HPDE6-E6E7 (cell line): ENCODE data around the gene GRIK3.
"Not testable (repeated sequence)": the region's sequence is repeated elsewhere in the genome, so short reads cannot be mapped to it uniquely, and the experiment has no call there.

Experiments used
- DNase-seq: peaks from one replicate; pipeline ENCODE4 v3.0.0; 2011; ENCODE audit warnings: missing footprints; ENCODE audit errors: extremely low spot score

Gene GRIK3

DNA sequence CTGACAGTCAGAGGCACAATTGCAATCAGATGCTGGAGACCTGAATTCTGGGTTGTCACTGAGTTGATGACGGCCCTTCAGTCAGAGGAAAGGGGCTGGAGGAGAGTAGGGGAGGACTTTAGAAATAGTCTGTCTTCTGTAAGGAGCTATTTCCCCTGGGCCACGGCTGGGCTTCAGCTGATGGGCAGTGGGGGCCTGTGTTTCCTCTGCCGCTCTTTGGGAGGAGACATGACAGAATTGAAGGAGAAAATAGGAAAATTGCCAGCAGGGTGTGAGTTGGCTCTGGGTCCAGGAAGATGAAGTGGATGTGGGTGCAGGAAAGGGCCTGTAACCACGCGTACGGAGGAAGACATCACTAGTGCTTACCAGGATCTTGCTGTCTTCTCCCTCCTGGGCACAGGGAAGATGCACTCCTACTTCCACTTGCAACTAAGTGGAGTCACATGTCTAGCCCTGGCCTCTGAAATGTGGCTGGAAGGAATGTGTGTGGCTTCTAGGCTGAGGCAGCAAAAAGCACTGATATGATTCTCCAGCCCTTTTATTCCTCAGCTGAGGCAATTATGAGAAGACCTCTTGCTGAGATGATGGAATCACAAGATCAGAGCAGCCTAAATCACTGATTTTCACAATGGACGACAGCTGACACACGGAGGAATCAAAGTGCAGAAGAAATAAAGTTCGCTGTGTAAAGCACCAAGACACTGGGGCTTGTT is 250.0 kb downstream of the GRIK3 start:
- no peak for DNase-seq

DNA sequence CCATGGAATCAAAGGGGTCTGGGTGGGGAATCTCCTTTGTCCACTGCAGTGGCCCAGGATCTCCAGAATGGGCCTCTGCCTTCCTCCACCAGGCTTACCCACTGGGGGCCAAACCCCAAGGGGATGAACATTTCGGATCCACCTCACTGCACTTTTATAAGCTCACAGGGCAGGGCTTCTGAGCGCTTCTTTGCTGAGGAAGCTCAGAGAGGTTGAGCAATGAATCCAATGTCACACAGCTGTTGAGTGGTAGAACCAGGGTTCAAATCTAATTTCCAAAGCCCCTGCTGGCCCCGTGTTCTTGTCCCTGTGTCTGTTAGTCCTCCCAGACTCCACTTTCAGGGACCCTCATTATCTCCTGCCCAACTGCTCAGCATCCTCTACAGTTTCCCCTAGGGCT is 250.8 kb downstream of the GRIK3 start:
- no peak for DNase-seq

DNA sequence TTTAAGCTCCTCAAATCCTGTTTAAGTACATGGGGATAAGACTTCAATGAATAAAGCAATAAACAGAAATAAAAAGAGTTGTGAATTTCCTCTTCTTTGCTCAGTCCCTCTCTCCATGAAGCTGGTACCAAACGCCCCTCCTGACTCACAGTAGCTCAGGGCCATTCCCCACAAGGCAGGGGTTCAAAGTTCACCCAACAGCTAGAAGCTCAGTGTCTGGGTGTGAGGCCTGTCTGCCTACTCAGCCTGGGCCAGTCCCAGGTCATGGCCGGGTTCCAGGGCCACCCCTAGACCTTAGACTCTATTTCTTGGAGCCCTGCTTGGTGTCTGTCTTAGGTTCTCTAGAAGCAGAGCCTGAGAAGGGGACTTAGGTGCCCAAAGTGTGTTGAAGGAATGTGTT is 251.5 kb downstream of the GRIK3 start:
- no peak for DNase-seq

DNA sequence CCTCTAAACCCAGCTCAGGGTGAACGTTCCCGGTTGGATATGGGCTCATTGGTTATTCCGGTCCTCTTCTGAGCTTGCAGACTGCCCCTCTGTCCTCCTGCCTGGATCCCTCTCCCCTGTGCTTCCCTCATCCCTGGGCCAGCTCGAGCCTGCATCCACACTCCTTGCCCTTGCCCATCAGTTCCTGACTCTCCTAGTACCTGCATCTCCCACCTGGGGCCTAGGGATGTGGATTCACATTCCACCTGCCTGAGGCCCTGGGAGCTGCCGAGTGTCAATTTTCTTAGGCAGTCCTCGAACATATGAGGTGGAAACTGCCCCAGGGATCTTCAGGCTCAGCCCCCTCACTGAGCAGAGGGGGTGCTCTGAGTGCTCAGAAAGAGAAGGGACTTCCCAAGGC is 252.2 kb downstream of the GRIK3 start:
- DNase-seq, result no peak

DNA sequence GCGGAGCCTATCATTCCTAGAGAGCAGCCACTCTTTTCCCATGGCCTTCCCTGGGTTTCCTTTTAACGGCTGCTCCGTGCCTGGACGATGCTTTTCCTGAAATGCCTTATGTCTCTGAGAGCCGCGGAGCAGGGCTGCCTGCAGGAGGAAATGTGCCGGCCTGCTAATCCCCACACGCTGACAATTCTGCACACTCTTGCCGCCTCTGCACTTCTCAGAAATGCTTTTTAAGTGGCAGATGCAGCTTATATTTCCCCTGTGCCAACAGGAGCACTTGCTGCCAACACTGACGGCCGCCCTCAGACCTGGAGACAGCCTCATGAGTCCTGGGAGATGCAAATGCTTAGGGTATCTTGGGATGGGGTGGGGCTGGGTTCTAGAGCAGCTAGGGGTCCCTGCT is 253.2 kb downstream of the GRIK3 start:
- DNase-seq, result no peak

DNA sequence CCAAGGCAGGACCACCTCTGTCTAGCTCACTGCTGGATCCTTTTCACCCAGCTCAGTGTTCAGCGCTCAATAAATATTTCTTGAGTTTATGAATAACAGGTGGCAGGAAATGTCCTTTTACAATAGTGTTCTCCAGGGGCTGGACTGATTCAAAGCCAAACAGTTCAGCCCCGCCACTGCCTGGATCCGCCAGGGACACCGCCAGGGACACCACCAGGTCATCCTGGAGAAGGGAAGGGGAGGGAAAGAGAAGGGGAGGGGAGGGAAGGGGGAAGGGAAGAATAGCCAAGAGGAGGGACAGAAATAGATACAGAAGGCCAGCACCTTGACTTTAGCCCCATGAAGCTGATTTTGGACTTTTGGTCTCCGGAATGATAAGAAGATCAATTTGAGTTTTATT is 255.6 kb downstream of the GRIK3 start:
- DNase-seq, result no peak

DNA sequence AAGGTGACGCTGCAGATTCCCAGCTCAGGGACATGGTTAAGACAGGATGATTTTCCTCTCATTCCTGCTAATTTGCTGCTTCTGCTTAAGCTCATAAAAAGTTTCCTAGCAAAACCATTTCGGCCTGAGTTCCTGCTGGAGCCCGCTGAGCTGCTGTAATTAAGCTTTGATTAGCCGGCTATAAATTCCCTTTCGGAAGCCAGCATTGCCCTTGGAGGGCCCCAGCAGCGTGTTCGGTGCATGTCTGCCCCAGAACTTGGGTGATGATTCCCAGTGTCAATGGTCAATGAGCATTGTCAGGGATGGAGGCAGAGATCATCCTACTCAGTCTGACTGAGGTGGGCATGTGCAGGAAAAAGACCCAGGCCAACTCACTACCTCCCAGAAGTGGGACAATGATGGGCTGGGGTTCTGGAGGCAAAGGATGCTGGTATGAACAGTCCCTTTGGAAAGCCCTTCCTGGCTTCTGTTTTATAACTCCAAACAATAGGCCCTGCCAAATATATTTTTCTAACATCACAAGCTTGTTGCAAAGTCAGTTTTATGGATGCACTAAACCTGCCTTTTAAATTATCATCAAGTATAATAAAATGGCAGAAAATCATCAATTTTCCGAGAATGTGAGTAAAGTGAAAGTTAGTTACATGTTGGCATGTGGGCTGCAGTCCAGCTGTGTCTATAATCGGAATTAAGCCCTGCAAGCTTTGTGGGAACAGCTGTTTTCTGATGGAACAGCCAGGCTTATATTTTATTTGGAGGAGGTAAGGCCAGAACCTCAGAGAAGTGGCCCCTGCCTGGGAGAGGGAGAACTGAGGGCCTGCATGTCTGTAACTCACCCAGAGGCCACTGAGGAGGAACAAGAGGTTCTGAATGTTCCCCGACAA is 257.1 kb downstream of the GRIK3 start:
- DNase-seq, result no peak

DNA sequence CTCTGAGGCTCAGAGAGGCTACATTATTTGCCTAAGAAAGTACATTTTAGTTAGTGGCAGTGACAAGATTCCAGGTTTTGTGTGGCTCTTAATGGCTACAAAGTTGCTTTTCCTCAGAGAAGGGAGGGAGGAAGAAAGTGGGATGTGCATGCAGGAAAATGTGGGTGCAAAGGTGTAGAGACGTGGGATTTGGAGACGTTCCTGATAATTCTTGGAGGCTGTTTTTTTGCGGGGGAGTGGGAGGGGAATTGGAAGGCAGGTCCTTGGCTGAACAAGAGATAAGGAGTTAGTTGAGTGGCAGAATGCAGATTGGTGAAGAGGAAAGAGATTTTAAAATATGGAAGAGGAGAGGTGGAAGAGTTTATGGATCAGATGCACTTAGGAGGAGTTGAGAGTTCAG is 258.1 kb downstream of the GRIK3 start:
- no peak for DNase-seq

DNA sequence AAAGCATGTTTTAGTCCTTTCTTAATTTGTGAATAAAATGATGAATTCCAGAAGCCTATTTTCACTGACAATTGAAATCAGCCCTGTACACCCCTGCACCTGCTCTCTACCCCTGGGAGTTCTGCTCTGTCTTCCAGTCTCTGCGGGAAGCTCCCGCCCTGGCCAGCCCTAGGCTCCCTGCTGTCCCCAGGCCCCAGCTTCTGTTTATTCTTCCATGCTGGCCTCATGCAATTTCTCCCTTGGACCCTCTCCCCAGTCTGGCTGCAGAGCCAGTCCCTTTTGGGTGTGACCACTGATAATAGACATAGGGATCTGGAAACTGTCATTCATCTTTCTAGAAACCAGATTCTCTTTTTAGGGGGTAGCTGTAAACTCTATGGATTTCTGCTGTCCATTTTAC is 258.6 kb downstream of the GRIK3 start:
- DNase-seq, result no peak

DNA sequence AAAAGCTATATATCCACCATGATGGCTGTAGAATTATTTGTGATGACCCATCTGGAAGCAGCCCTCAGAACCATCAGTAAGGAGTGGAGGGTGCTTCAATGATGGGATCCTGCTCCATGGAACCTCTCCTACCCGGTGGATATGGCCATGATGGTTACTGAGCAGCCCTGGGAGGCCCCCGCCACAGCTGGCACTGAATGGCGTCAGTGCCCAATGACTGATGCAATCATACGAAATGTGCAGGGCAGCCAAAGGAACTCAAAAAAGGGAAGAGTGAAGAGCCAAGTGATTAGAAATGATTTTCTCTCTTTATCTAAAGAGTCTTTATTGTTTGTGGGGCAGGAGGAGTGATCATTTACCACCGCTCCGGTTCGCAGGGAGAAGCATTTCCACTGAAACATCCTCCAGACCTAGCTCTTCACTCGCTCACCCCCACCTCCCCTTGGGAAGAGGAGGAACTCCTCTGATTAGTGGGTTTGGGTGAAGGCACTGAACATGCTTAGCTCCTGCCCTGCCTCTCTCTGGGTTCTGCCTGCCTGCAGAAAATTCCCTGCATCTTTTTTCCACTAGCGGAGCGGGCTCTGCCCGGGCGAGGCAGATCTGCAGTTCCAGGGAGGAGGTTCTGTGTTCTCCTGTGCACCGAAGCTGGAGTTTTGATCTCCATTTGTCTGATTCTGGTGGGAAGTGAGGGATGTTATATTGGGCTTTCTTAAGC is 260.3 kb downstream of the GRIK3 start:
- no peak for DNase-seq

DNA sequence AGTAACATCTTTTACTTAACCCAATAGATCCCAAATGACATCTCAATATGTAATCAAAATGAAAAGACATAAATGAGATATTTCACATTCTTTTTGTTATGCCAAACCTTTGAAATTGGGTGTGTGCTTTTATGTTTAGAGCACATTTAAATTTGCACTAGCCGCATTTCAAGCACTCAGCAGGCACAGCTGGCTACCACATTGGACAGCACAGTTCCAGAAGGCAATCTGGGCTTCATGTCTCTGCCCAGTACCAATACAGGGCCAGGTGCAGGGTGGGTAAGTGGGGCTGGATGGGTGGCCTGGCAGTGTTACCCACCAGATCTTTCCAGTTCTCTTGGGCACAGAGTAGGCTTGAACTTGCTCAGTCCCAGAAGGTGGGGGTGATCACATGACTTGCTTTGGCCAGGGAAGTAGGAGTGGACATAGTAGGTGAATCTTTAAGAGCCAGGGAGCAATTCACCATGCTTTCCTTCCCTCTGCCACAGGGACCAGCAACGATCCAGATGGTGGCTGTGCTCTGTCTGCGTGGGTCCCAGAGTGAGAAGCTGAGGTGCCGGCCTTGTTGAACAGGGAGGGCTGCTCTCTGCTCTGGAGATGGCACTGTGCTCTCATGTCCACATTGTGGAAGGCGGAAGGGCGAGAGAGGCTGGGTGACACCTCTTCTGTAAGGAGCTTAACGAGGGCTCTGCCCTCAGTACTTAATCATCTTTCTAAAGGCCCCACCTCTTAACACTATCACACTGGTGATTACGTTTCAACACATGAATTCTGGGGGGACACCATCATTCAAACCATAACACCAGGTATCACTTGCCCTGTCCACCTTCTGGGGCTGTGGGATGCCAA is 261.4 kb downstream of the GRIK3 start:
- DNase-seq, result no peak

DNA sequence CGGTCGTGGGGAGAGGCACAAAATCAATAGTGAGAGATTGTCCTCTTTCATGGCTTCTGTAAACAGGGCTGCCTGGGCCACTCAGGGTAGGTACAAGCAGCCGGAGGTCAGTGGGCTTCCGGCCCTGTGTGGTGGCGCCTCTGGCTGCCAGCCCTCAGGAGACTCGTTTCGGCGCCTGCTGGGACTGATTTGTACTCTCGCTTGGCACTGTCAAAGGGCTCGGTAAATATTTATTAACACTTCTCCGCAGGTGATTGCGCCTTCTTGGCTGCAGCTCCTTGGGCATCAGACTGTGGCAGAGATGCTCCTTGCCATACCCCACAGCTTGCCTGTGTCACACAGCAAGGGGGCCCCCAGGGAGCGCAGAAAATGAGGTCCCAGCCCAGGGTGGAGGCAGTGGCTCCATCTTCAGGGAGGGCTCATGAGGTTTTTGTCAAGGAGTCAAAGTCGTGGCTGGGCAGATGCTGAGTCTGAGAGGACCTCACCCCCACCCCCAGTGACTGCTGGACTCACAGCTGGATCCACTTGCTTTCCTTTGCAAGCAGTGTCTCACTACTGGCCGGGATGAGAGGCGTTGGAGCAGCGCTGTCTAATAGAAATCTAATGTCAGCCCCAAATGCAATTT is 262.5 kb downstream of the GRIK3 start:
- no peak for DNase-seq

DNA sequence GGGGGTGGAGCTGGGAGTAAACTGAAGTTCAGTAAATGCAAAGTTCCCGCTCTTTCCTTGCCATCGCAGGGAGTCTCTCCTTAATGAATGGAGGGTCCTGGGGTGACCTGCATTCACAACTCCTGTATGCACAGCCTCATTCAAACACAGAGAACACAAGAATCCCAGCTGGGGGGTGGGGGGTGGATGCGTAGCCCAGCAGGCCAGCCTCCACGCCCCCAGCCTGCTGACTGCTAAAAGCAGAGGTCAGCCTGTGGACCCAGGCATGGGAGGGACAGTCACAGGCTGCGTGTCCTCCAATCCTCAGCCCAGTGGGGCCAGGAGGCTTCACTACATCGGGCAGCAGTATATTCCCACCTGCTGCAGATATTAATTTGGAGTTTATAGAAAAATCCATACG is 263.1 kb downstream of the GRIK3 start:
- no peak for DNase-seq

DNA sequence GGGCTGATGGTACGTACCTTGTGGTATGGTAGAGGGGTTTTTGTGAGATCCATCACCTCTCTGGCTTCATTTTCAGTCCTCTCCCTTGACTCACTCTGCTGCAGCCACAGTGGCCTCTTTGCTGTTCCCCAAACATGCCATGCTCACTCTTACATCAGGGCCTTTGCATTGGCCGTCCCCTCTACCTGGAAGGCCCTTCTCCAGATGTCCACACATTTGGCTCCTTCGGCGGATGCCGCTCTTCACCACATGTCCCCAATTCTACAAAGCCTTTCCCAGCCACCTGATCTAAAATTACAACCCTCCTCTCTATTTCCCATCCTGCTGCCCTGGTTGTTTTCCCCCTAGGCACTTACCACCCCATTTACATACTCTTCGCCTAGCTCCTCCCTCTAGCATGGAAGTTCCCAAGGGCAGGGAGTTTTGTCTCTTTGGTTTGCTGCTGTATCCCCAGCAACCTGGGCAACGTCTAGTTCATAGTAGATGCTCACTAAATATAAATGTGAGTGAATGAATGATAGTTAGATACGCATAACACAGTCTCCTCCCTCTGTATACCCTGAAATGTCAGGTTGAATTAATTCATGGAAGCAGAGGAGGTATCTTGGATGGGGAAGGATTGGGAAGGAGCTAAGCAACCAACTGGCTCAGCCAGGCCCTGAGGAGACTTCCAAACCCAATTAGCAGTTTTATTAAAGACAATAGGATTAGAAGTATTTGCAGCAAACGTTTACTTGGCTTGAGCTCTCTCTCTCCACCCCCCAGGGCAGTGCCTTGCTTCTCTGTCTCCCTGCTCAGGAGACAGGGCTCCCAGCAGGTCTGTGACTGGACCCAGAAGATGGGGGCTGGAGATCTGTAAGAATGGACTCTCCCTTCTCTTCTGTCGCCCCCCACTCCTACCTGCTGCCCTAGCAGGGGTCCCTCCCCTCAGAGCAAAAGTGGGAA is 264.2 kb downstream of the GRIK3 start:
- no peak for DNase-seq

DNA sequence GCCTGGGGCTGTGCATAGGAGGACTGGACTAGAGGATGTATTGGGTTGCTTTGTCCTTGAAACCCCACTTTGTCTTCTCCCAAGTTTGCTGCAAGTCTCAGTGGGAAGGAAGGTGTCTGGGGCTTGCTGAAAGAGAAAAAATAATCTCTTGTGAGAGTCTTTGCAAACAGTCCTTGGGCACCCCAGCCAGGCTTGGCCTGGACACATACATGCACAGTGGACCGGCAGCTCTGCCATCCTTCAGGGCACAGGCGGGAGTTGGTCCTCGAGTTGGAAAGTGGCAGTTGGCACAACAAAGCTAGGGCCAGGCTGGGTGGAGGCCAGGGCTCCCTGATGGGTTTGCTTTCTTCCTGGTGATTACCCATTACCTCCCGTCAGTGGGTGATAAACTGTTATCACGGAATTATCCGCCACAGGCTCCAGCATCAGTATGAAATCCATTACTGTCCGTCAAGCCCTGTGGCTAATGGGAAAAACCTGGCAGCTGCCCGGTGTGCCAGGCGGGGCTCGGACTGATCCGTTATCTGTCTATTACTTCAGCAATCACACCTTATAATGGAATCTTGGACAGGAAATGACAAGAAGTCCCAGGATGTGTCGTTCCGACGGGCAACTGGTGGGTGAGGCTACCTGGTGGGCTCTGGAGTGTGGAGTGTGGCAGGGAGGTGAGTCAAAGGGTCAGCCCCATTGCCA is 265.7 kb downstream of the GRIK3 start:
- DNase-seq, result no peak

DNA sequence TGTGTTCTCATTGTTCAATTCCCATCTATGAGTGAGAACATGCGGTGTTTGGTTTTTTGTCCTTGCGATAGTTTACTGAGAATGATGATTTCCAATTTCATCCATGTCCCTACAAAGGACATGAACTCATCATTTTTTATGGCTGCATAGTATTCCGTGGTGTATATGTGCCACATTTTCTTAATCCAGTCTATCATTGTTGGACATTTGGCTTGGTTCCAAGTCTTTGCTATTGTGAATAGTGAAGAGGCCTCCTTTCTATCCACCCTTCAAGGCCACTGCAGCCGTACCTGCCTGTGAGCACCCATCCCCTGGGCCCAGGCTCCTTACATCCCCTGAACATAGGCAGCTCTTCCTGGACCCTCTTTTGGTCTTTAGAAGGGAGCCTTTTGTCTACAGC is 266.9 kb downstream of the GRIK3 start:
- DNase-seq, result not testable (repeated sequence)

DNA sequence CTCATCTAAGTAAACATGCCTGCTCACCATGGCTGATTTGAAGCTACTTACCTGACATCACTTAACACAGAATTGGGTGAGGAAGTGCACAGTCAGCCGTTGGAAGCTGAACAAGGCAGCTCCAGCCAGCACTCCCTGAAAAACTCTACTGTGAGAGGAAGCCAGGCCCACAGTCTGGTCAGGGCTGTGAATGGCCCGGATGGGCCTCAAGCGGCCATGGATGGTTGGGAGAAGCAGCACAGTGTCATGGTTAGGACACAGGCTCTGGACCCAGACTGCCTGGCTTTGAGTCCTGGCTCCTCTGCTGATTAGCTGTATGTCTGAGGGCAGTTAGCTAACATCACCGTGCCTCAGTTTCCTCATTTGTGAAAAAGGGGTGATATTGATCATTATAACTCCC is 267.8 kb downstream of the GRIK3 start:
- no peak for DNase-seq

DNA sequence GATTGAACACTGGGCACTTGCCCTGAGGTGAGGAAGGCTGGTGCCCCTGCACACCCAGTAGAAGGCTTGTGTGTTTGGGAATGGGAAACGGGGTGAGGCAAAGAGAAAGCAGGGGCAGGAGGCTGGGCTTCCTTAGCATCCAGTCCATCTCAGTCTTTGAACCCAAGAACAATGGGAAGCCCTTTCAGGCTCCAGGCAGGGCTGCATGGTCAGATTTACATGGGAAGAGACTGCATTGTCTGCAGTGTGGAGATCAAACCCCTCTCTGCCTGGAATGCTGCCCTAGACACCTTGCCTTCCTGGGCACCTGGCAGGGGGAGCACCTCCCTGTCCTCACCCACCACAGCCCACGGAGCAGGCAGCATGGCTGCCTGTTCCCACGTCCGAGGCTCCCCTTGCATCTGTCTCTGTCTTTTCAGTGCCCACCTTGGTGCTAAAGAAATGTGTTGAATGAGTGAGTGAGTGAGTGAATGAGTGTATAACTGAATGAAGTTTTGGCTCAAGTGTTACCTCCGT is 268.5 kb downstream of the GRIK3 start:
- no peak for DNase-seq

DNA sequence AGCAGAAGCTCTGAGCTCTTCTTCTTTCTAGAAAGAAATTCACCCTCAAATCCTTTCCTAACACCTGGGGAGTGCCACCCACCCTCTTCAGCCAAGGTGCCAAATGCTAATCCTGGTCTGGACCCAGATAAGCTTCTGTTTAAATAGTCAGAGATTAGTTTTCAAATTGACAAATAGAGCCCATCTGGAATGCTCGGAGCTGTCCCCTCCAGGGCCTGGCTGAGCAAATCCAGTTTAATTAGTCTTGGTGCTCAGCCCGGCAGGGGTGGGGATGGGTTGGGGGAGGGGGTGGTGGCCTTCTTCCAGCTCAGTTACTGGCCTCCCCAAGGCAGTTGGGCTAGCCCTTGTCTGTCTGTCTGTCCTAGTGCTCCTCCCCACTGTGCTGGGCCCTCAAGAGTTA is 269.5 kb downstream of the GRIK3 start:
- no peak for DNase-seq
